CD4-positive, alpha-beta T cell (primary cell): ENCODE data around the gene FREM1. TPM values are rescaled to one million over a fixed set of nuclear protein-coding genes. Genes with fewer than 3 reads are reported as not detected.

Experiments used
- ATAC-seq: fragments of 200-7000 bp; cut with Tn5 transposase; one replicate; pipeline ENCODE4 v1.10.0; 2022; ENCODE audit warnings: mild to moderate bottlenecking; ENCODE audit not compliant: poor library complexity
- CTCF ChIA-PET: fragments of 350-600 bp; sonication (Branson Sonifier 250); formaldehyde crosslinking; loops from one replicate; lab custom pipeline; 2021; ENCODE audit warnings: antibody characterized with exemption, inconsistent platforms; lab: Charles Lee
- POLR2A ChIA-PET: fragments of 350-600 bp; sonication (Branson Sonifier 250); formaldehyde crosslinking; loops from one replicate; lab custom pipeline; 2021; ENCODE audit warnings: antibody characterized with exemption, inconsistent platforms; lab: Charles Lee
- DNase-seq, 14 experiments: peaks; one replicate each; pipeline ENCODE4 v3.0.0-alpha.2; 2013 to 2020; ENCODE audit warnings: mixed read lengths in 2 of 14
- H3K27ac ChIP-seq, 2 donors: one replicate each; pipeline versions ENCODE4 v1.5.1 to v1.7.0; 2013; ENCODE audit warnings: low read length in 2 of 2, low read depth in 1 of 2, mild to moderate bottlenecking in 1 of 2
- H3K27me3 ChIP-seq, 2 experiments: 1 replicate in 1 of 2; 2 replicates in 1 of 2; pipeline versions ENCODE4 v1.6.1 to v1.7.0; 2013; ENCODE audit warnings: low read length in 2 of 2, control low read depth in 1 of 2, mild to moderate bottlenecking in 1 of 2, moderate library complexity in 1 of 2; ENCODE audit not compliant: insufficient read depth in 2 of 2, control insufficient read depth in 1 of 2
- H3K36me3 ChIP-seq: one replicate; pipeline ENCODE4 v1.6.1; 2013; ENCODE audit warnings: low read length, control low read depth; ENCODE audit not compliant: insufficient read depth
- H3K4me1 ChIP-seq: one replicate; pipeline ENCODE4 v1.6.1; 2013; ENCODE audit warnings: low read length, control low read depth; ENCODE audit not compliant: insufficient read depth
- H3K4me3 ChIP-seq: one replicate; pipeline ENCODE4 v1.5.1; 2013; ENCODE audit warnings: mild to moderate bottlenecking, low read length, moderate library complexity
- H3K9me3 ChIP-seq, 2 experiments: 1 replicate in 1 of 2; 2 replicates in 1 of 2; pipeline versions ENCODE4 v1.6.1 to v1.7.0; 2013; ENCODE audit warnings: low read length in 2 of 2, mild to moderate bottlenecking in 2 of 2, control low read depth in 1 of 2, moderate library complexity in 1 of 2; ENCODE audit not compliant: control insufficient read depth in 1 of 2, insufficient read depth in 1 of 2
- H3K27ac Mint-ChIP-seq: one replicate; pipeline ENCODE4 v1.8.0; 2020; ENCODE audit warnings: mixed read lengths
- H3K27me3 Mint-ChIP-seq: one replicate; pipeline ENCODE4 v1.8.0; 2021; ENCODE audit warnings: mixed read lengths
- H3K36me3 Mint-ChIP-seq: one replicate; pipeline ENCODE4 v1.8.0; 2021; ENCODE audit warnings: low read depth, mixed read lengths
- H3K4me1 Mint-ChIP-seq: one replicate; pipeline ENCODE4 v1.8.0; 2021; ENCODE audit warnings: low read depth, mixed read lengths
- H3K4me3 Mint-ChIP-seq: one replicate; pipeline ENCODE4 v1.8.0; 2020; ENCODE audit warnings: mild to moderate bottlenecking, mixed read lengths
- H3K9me3 Mint-ChIP-seq: one replicate; pipeline ENCODE4 v1.8.0; 2020; ENCODE audit warnings: mixed read lengths
- intact Hi-C, 2 experiments: fragments of 100-400 bp; cut with DNase I in 1 of 2; cut with micrococcal nuclease in 1 of 2; formaldehyde crosslinking; loops; one replicate each; pipeline versions ENCODE4 v1.15.1 to v1.9.0; 2023 to 2025; cut with DNase I, micrococcal nuclease
- total RNA-seq, 174 experiments: library from RNA in 2 of 174; stranded (reverse) in 2 of 174; gene quantifications; one replicate each; pipeline ENCODE4 v1.2.3 and lab custom pipeline; 2021 to 2026
- TF ChIP-seq, protein P1 (sequence below): fragments of 200-600 bp; IDR thresholded peaks from one replicate; pipeline ENCODE4 v1.8.0; 2022; ENCODE audit warnings: antibody characterized with exemption, mild to moderate bottlenecking

The FREM1 gene
- total RNA-seq, 2 experiments from 2014 or later, result 0.27 TPM; not detected in 1

DNA sequence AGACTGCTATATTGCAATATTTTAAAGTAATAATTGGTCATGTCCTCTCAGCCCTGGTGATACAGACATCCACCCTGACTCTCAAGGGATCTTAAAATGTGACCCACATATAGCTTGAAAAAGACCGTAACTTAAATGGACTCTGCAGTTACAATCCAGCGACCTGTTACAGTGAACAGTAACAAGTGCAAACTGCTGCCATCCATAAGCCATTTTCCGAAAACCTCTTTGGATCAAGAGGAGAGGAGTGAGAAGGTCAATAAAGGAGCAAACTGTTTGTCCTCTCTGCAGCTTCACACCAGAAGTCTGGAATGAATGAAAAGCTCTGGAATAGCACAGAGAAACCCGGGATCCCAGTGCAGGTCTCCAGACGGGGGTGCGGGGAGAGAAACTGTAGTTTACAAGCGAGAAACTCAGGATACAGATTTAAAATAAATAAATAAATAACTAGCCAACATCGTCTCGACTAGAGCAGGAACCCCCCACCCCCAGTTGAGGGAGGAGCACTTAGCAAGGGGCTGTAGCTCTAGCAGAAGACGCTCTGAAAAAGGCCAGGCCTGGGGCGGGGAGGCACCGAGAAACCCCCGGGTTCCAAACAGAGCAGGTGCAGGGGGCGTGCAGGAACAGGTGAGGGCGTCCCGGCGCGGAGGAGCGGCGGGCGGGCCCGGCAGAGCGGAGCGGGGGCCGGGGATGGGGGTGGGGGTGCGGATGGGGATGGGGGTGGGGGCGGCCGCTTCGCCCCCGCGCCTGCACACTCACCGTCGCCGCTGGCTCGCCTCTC is 217.6 kb downstream of the FREM1 start:
- CTCF ChIA-PET, result no interaction called here
- Histone ChIP-seq H3K4me1 (peaks cover 13% of the 10 kb centered on the region), H3K4me3 (peak overlapping the region; percentile 67), H3K27ac (no peak overlapping the region), H3K27me3 (no peaks in the 10 kb centered on the region), H3K36me3 (peaks cover 14% of the 10 kb centered on the region), H3K9me3 (no peaks in the 10 kb centered on the region)
- Mint-ChIP-seq H3K27me3 (peaks cover 5% of the 10 kb centered on the region), H3K4me1 (peaks cover 34% of the 10 kb centered on the region), H3K27ac (peak overlapping the region; percentile 79), H3K36me3 (peaks cover 9% of the 10 kb centered on the region), H3K9me3 (no peaks in the 10 kb centered on the region), H3K4me3 (peak overlapping the region; percentile 96)
- DNase-seq (peak in 4 of 14 experiments; percentile 3 to 52 (median 12)), ATAC-seq (peak; percentile 66)
- TF ChIP-seq, protein P1, sequence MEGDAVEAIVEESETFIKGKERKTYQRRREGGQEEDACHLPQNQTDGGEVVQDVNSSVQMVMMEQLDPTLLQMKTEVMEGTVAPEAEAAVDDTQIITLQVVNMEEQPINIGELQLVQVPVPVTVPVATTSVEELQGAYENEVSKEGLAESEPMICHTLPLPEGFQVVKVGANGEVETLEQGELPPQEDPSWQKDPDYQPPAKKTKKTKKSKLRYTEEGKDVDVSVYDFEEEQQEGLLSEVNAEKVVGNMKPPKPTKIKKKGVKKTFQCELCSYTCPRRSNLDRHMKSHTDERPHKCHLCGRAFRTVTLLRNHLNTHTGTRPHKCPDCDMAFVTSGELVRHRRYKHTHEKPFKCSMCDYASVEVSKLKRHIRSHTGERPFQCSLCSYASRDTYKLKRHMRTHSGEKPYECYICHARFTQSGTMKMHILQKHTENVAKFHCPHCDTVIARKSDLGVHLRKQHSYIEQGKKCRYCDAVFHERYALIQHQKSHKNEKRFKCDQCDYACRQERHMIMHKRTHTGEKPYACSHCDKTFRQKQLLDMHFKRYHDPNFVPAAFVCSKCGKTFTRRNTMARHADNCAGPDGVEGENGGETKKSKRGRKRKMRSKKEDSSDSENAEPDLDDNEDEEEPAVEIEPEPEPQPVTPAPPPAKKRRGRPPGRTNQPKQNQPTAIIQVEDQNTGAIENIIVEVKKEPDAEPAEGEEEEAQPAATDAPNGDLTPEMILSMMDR, result no peak
- POLR2A ChIA-PET, result interaction anchor here (0.8 kb wide), 1 partner anchor 31 kb away, joined by 3 read pairs; no protein-coding TSS in a partner anchor
- intact Hi-C loops, result no loop called here

DNA sequence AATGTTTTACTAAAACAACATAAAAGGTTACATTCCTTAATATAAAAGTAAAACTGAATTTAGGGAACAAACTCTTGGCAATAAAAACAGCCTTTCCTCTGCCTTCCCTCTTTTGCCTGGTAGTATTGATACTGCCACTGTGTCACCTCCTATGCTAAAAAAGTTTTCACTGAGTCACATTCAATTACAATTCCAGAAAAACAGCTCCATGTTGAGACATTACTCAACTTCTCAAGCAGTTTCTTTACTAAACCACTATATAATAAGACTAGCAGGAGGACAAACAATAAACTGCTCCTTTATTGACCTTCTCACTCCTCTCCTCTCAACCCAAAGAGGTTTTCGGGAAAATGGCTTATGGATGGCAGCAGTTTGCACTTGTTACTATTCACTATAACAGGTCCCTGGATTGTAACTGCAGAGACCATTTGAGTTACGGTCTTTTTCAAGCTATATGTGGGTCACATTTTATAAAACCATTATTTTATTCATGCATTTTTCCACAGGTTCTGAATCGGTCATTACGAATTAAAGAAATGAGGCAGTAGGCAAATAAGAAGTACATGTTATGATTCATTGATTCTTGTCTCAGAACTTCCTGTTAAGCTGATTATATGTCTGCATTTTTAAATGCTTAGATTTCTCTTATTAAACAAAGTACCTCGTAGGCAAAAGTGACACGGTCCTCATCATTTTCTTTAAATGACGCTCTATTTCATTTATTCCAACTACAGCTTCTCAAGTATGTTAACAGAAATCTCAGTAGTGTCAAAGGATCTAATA is 219.1 kb downstream of the FREM1 start:
- Mint-ChIP-seq H3K4me1 (peaks cover 34% of the 10 kb centered on the region), H3K27me3 (no peaks in the 10 kb centered on the region), H3K4me3 (peak overlapping the region; percentile 52), H3K9me3 (no peaks in the 10 kb centered on the region), H3K27ac (no peak overlapping the region), H3K36me3 (peaks cover 23% of the 10 kb centered on the region)
- peaks cover 14% of the 10 kb centered on the region for H3K36me3 ChIP-seq
- intact Hi-C loops, result no loop called here
- H3K27ac ChIP-seq, result no peak overlapping the region
- POLR2A ChIA-PET, result no interaction called here
- DNase-seq (no peak), ATAC-seq (no peak)
- no peak overlapping the region for H3K4me3 ChIP-seq
- peaks cover 13% of the 10 kb centered on the region for H3K4me1 ChIP-seq
- TF ChIP-seq, protein P1, result no peak
- CTCF ChIA-PET, result interaction anchor here (1.2 to 1.8 kb wide), 2 partner anchors 10 to 19 kb away, joined by 3 read pairs; no protein-coding TSS in a partner anchor
- H3K9me3 ChIP-seq, result no peaks in the 10 kb centered on the region
- H3K27me3 ChIP-seq, result no peaks in the 10 kb centered on the region

DNA sequence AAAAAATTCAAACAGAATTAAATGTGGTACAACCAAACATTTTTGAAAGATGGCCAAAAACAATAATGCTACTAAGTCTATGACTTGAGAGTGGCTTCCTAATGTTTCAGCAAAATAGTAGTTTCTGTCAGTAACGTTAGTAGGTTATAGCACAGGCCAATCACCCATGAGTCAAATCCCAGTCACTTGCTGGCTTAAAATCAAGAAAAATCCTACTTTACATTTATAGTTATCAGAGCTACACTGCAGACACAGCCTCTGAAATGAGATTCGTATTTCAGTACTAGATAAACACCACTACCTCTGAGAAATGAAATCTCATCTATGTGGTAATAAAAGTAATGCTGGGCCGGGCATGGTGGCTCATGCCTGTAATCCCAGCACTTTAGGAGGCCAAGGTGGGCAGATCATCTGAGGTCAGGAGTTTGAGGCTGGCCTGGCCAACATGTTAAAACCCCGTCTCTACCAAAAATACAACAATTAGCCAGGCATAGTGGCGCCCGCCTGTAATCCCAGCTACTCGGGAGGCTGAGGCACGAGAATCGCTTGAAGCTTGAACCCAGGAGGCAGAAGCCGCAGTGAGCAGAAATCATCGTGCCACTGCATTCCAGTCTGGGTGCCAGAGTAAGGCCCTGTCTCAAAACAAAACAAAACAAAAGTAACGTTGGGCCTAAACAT is 223.0 kb downstream of the FREM1 start:
- TF ChIP-seq, protein P1, result no peak
- no peak for DNase-seq
- no peaks in the 10 kb centered on the region for H3K27me3 Mint-ChIP-seq
- no peaks in the 10 kb centered on the region for H3K9me3 ChIP-seq
- ChIA-PET POLR2A (no interaction called here), CTCF (no interaction called here)
- peaks cover 41% of the 10 kb centered on the region for H3K36me3 Mint-ChIP-seq
- H3K9me3 Mint-ChIP-seq, result no peaks in the 10 kb centered on the region
- peaks cover 14% of the 10 kb centered on the region for H3K36me3 ChIP-seq
- H3K27ac ChIP-seq, result no peak overlapping the region
- no peak overlapping the region for H3K4me3 ChIP-seq
- ATAC-seq, result no peak
- intact Hi-C loops, result no loop called here
- H3K4me1 ChIP-seq, result no peaks in the 10 kb centered on the region
- no peaks in the 10 kb centered on the region for H3K27me3 ChIP-seq
- no peak overlapping the region for H3K4me3 Mint-ChIP-seq
- no peak overlapping the region for H3K27ac Mint-ChIP-seq
- H3K4me1 Mint-ChIP-seq, result peaks cover 26% of the 10 kb centered on the region
